HepG2 (cell line): ENCODE results near the gene CCL17. TPM values are rescaled to one million over a fixed set of nuclear protein-coding genes. Genes with fewer than 3 reads are reported as not detected.

Experiments used
- ATF2 ChIP-seq: sonication (generic); formaldehyde crosslinking; IDR thresholded peaks from 2 replicates; pipeline ENCODE4 v1.4.0; 2020; ENCODE audit warnings: missing genetic modification reagents
- ATF4 ChIP-seq, 2 experiments: fragments of 450-650 bp in 1 of 2; sonication (generic) in 1 of 2; formaldehyde crosslinking; IDR thresholded peaks; 2 replicates each; pipeline versions ENCODE4 v1.5.0 to v1.8.0; 2020 to 2022; ENCODE audit warnings: mild to moderate bottlenecking in 1 of 2, missing genetic modification reagents in 1 of 2
- GMEB2 ChIP-seq: IDR thresholded peaks from 2 replicates; pipeline ENCODE4 v1.6.1; 2016; ENCODE audit warnings: missing biosample characterization, missing genetic modification reagents, low read depth
- NBN ChIP-seq: fragments of 450-650 bp; conservative IDR thresholded peaks from 2 replicates; pipeline ENCODE4 v1.6.1; 2017
- PRDM15 ChIP-seq: sonication (generic); formaldehyde crosslinking; IDR thresholded peaks from 2 replicates; pipeline ENCODE4 v1.4.0; 2020; ENCODE audit warnings: missing genetic modification reagents
- PREB ChIP-seq: sonication (generic); formaldehyde crosslinking; IDR thresholded peaks from 2 replicates; pipeline ENCODE4 v1.4.0; 2020; ENCODE audit warnings: missing genetic modification reagents
- RBFOX2 ChIP-seq: fragments of 200-400 bp; formaldehyde crosslinking; IDR thresholded peaks from 2 replicates; pipeline ENCODE4 v1.6.1; 2017; ENCODE audit warnings: low read depth, mild to moderate bottlenecking, low read length
- SETDB1 ChIP-seq: sonication (generic); formaldehyde crosslinking; IDR thresholded peaks from 2 replicates; pipeline ENCODE4 v1.5.1; 2020; ENCODE audit warnings: missing genetic modification reagents, mild to moderate bottlenecking, borderline replicate concordance
- TAF1 ChIP-seq: sonication (generic); formaldehyde crosslinking; IDR thresholded peaks from 2 replicates; pipeline ENCODE4 v1.4.0; 2020; ENCODE audit warnings: missing genetic modification reagents
- ZBTB3 ChIP-seq: sonication (generic); formaldehyde crosslinking; IDR thresholded peaks from 2 replicates; pipeline ENCODE4 v1.4.0; 2020; ENCODE audit warnings: low read depth, mild to moderate bottlenecking, moderate library complexity, missing genetic modification reagents, borderline replicate concordance
- ZBTB44 ChIP-seq: sonication (generic); formaldehyde crosslinking; IDR thresholded peaks from 2 replicates; pipeline ENCODE4 v1.4.0; 2020; ENCODE audit warnings: missing genetic modification reagents
- ZHX1 ChIP-seq: sonication (generic); formaldehyde crosslinking; IDR thresholded peaks from 2 replicates; pipeline ENCODE4 v1.8.1; 2022; ENCODE audit warnings: low read depth, mild to moderate bottlenecking, missing genetic modification reagents
- ZNF20 ChIP-seq: sonication (generic); formaldehyde crosslinking; IDR thresholded peaks from 2 replicates; pipeline ENCODE4 v1.4.0; 2020; ENCODE audit warnings: mild to moderate bottlenecking, moderate library complexity, missing genetic modification reagents
- polyA plus RNA-seq, 8 experiments: library from polyadenylated mRNA; depleted of rRNA in 3 of 8; stranded (reverse) in 7 of 8; unstranded in 1 of 8; fragments of >200 nt; fragmentation: Illumina TruSeq in 4 of 8; extraction: Trizol in 4 of 8; gene quantifications; 2 replicates each; pipeline versions ENCODE4 v1.2.1 to v1.2.3, GENCODE V29; 2011 to 2016; ENCODE audit warnings: low read depth in 4 of 8, missing spikeins in 1 of 8, mixed read lengths in 1 of 8; ENCODE audit not compliant: insufficient read depth in 1 of 8
- total RNA-seq, 5 experiments: library from RNA; depleted of rRNA; stranded (reverse); fragments of >200 nt; fragmentation: Illumina TruSeq; extraction: Trizol; gene quantifications; 2 replicates each; pipeline ENCODE4 v1.2.3, GENCODE V29; 2016; ENCODE audit warnings: low read depth in 1 of 5

Gene CCL17
- total and polyA plus RNA-seq, 2 of the 13 experiments (the other 11 are each of a cell fraction or from before 2014, with no cell fraction given), result not detected

- TF ChIP-seq GMEB2 (CRISPR knock-in tag) (no peak), ATF2 (peak; percentile 89), NBN (no peak), ZBTB3 (CRISPR knock-in tag) (no peak; the same call in 1 of the 2 replicates), TAF1 (CRISPR knock-in tag) (peak; percentile 99), ZBTB44 (CRISPR knock-in tag) (peak; percentile 95), PRDM15 (CRISPR knock-in tag) (peak; percentile 62; the same call in 1 of the 2 replicates), PREB (no peak), ZNF20 (no peak), RBFOX2 (peak; percentile 98), SETDB1 (CRISPR knock-in tag) (no peak), ZHX1 (CRISPR knock-in tag) (peak; percentile 87), ATF4 (CRISPR knock-in tag; IDR thresholded peaks at IDR 0.05) (peak in 1 of 2 experiments; percentile 83; a peak in 2 of 4 replicates)
Measured at GRCh38 chr16:57462209-57462977, 57.8 kb downstream of the CCL17 start, which contains the start of gene POLR2C (continued).
